ENCODE data around the gene KNDC1. TPM values are rescaled to one million over a fixed set of nuclear protein-coding genes. Genes with fewer than 3 reads are reported as not detected.

Gene KNDC1
- polyA plus RNA-seq, 3 donors = 0.13 to 0.34 (median 0.28) TPM

GRCh38 chr10:133196936-133197758 is 37.1 kb downstream of the KNDC1 start:
- 80 to 84% (median 83%) methylated on average over 31 to 40 of the region's 40 CpGs for WGBS, 3 donors
- no peak overlapping the region for H3K27ac ChIP-seq (ENCODE audit: low read depth, low read length)

GRCh38 chr10:133197786-133198185 is 37.8 kb downstream of the KNDC1 start:
- WGBS, 3 donors = 84 to 93% (median 91%) methylated on average over 7 to 9 of the region's 9 CpGs

GRCh38 chr10:133198206-133198605 is 38.2 kb downstream of the KNDC1 start:
- no peak overlapping the region for H3K27ac ChIP-seq (ENCODE audit: low read depth, low read length)
- WGBS, 3 donors = 87 to 93% (median 91%) methylated on average over 22 to 26 of the region's 26 CpGs

More at GRCh38 chr10:133197786-133198185, 37.8 kb downstream of the KNDC1 start:
- H3K27ac ChIP-seq (ENCODE audit: low read depth, low read length) = no peak overlapping the region

- 77 to 89% (median 86%) methylated on average over 47 to 54 of the region's 54 CpGs for WGBS, 3 donors
Observed at GRCh38 chr10:133198621-133199487, 38.8 kb downstream of the KNDC1 start.

GRCh38 chr10:133199488-133199885 is 39.5 kb downstream of the KNDC1 start:
- H3K27ac ChIP-seq (ENCODE audit: low read depth, low read length) = no peak overlapping the region
- WGBS, 3 donors = 72 to 88% (median 87%) methylated on average over 13 of the region's 13 CpGs

More at GRCh38 chr10:133198621-133199487, 38.8 kb downstream of the KNDC1 start:
- H3K27ac ChIP-seq (ENCODE audit: low read depth, low read length) = no peak overlapping the region

- H3K27ac ChIP-seq (ENCODE audit: low read depth, low read length) = no peak overlapping the region
- 31 to 48% (median 48%) methylated on average over 38 of the region's 38 CpGs for WGBS, 3 donors
Observed at GRCh38 chr10:133199992-133200611, 40.1 kb downstream of the KNDC1 start.

- H3K27ac ChIP-seq (ENCODE audit: low read depth, low read length) = no peak overlapping the region
- WGBS, 3 donors = 80 to 85% (median 81%) methylated on average over 13 to 15 of the region's 15 CpGs
Observed at GRCh38 chr10:133200621-133201031, 40.6 kb downstream of the KNDC1 start.

DNA sequence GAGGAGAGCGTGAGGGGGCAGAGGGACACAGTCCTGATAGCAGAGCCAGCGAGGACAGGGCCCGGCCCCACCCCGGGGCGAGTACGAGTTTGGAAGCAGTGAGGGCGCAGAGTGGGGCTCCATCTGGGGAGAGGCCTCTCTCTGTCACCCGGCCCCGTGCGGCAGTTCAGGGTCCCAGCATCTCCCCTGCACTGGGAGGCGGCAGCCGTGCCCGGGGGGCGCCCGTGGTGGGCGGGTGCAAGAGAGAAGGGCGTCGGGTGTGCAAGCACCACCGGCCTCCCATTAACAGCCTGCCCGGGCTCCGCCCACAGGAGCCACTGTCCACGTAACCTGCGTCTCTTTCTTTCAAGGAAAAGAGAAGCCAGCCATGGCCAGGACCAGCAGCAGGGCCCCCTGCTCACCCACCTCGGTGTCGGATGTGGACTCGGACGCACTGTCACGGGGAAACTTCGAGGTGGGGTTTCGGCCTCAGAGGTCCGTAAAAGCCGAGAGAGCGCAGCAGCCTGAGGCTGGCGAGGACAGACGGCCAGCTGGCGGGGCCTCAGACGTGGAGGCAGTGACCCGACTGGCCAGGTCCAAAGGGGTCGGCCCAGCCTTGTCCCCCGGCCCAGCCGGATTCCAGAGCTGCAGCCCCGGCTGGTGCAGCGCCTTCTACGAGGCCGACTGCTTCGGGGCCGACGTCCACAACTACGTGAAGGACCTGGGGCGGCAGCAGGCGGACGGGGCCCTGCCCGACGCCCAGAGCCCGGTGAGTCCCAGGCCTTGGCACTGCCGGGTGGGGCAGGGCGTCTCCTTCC is 41.3 kb downstream of the KNDC1 start:
- H3K27ac ChIP-seq (ENCODE audit: low read depth, low read length) = no peak overlapping the region
- WGBS, 3 donors = 86 to 91% (median 89%) methylated on average over 48 to 57 of the region's 57 CpGs

DNA sequence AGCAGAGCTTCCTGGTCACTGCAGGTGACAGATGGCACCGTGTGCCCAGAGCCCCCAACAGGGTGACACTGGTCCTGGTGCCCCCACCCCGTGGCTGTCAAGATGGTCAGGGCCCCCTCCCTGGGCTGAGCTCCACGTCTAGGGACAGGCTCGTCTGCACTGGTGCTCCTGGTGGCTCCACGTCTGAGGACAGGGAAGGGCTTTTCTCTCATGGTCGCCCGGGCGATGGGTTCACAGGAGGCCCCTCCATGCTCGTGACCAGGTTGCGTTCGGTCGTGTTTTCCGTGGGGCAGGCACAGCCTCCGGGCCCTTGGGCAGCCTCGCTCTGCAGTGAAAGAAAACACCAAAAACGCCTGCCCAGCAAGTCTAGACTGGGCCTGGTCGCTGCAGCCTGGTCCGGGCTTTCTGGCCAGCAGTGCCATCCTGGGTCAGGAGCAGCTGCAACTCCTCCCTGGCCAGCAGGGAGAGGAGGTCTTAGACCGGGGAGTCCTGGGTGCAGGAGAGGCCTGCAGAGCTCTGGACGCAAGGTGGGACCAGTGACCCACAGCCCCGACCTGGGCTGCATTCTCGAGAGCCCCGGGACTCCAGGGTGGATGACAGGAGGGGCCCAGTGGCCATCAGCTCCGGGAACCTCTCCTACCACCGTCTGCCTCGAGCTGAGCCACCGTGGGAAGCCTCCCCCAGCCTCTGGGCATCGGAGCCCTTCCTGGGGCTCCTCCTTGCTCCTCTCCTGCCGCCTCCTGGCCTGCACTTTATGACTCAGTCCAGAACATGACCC is 42.1 kb downstream of the KNDC1 start:
- H3K27ac ChIP-seq (ENCODE audit: low read depth, low read length) = no peak overlapping the region
- 66 to 83% (median 73%) methylated on average over 28 to 29 of the region's 29 CpGs for WGBS, 3 donors

DNA sequence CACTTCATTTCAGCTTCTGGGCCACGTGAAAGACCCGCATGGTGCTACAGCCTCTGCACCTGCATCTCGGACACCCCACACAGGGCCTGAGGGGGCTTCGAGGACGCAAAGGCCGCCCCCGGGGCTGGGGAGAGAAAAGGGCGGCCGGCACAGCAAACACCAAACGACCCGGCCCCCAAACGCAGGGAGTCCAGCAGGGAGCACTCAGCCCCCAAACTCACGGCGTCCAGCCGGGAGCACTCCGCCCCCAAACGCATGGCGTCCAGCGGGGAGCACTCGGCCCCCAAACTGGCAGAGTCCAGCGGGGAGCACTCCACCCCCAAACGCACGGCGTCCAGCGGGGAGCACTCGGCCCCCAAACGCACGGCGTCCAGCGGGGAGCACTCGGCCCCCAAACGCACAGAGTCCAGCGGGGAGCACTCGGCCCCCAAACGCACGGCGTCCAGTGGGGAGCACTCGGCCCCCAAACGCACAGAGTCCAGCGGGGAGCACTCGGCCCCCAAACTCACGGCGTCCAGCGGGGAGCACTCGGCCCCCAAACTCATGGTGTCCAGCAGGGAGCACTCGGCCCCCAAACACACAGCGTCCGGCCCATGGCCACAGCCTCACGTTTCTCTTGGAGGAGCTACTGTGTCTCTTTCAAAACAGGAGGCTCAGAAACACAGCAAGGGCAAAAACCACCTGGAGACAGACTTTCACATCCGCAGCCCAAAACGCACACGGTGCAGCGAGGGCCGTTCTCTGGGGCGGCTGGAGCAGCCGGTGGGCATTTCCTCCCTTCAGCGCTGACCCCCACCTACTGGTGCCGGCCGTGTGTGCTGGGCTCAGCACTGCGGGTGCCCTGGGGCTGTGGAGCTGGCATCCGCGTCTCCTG is 43.0 kb downstream of the KNDC1 start:
- H3K27ac ChIP-seq (ENCODE audit: low read depth, low read length) = no peak overlapping the region
- 75 to 87% (median 83%) methylated on average over 48 to 57 of the region's 62 CpGs for WGBS, 3 donors

GRCh38 chr10:133203652-133204195 is 43.7 kb downstream of the KNDC1 start:
- 78 to 91% (median 88%) methylated on average over 31 of the region's 31 CpGs for WGBS, 3 donors

GRCh38 chr10:133204226-133205015 is 44.4 kb downstream of the KNDC1 start:
- no peak overlapping the region for H3K27ac ChIP-seq (ENCODE audit: low read depth, low read length)
- WGBS, 3 donors = 83 to 92% (median 89%) methylated on average over 37 to 38 of the region's 38 CpGs

More at GRCh38 chr10:133203652-133204195, 43.7 kb downstream of the KNDC1 start:
- H3K27ac ChIP-seq (ENCODE audit: low read depth, low read length) = no peak overlapping the region

DNA sequence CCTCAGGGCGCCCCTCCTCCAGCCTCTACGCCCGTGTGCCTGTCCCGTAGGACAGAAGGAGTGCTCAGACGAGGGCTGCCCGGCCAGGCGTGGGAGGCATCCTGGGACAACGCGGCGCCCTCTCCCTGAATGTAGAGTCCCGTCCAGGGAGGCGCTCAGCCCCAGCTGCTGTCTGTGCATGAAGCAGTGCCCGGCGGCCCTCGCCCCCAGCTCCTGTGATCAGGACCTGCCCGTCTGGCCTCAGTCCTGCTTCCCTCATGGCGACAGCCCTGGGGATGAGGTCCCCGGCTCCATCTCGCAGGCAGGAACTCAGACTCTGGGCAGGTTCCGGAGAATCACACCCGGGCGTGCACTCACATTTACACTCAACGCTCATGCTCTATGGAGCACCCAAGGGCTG is 45.1 kb downstream of the KNDC1 start:
- WGBS, 3 donors = 77 to 83% (median 79%) methylated on average over 23 of the region's 23 CpGs
- no peak overlapping the region for H3K27ac ChIP-seq (ENCODE audit: low read depth, low read length)

DNA sequence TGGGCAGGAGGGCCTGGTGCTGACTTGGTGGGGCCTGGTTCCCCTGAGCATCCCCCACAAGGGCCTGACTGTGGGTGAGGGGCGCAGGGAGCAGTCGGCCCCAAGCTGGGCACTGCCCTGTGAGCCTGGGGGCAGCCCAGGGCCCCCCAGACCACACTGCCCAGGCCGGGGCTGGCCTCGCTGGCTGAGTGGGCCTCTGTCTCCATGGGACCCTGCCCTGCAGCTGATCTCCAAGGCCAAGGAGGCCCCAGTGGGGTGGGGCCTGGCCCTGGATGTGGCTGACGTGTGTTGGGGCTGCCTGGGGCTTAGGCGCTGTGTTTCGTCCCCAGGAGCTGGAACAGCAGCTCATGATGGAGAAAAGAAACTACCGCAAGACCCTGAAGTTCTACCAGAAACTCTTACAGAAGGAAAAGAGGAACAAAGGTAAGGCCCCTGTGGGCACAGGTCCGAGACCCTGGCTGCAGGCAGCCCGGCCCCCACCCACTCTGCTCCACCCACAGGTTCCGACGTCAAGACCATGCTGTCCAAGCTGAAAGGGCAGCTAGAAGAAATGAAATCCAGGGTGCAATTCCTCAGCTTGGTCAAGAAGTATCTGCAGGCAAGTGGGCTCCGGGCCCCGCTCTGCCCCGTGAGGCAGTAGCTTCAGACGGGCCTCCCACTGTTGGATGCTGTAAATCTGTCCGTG is 46.5 kb downstream of the KNDC1 start:
- no peak overlapping the region for H3K27ac ChIP-seq (ENCODE audit: low read depth, low read length)
- WGBS, 3 donors = 77 to 83% (median 79%) methylated on average over 17 of the region's 17 CpGs

DNA sequence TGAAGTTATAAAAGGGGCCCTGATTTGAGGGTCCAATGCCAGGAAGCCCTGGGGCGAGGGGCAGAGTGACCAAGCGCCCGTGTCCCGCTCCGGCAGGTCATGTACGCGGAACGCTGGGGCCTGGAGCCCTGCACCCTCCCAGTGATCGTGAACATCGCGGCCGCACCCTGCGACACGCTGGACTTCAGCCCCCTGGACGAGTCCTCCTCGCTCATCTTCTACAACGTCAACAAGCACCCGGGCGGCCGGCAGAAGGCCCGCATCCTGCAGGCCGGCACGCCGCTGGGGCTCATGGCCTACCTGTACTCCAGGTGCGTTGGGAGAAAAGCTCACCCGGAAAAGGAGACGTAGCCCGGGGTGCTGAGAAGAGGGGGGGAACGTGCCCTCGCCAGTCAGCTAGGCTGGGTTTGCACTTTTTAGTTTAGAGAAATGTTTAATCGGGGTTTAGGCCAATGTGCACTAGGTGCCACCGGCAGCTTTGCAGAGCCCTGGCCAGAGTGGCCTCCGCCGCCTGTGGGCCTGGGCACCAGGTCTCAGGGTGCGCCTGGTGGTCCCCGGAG is 47.1 kb downstream of the KNDC1 start:
- no peak overlapping the region for H3K27ac ChIP-seq (ENCODE audit: low read depth, low read length)
- WGBS, 3 donors = 85 to 93% (median 91%) methylated on average over 36 of the region's 36 CpGs

All from adipose tissue (tissue), 3 donors.